ENCODE measurements around the gene PML. TPM values are rescaled to one million over a fixed set of nuclear protein-coding genes. Genes with fewer than 3 reads are reported as not detected.
"Not testable (repeated sequence)": the region's sequence is repeated elsewhere in the genome, so short reads cannot be mapped to it uniquely, and the experiment has no call there.

The PML gene
- total RNA-seq, 8 experiments from 2014 or later = 7.2 to 37.8 (median 12.6) TPM

GRCh38 chr15:74053517-74053916 is 59.0 kb downstream of the PML start:
- WGBS, 10 experiments = 88 to 100% (median 91%) methylated on average over 2 to 12 of the region's 15 CpGs; no CpG with 5 or more reads in 7 of the 10 experiments
- in situ Hi-C loops (cut with MboI; ENCODE audit: low pct_unique_long_range_greater_than_20kb in 2 of 9, low sequenced_read_pairs in 9 of 9, unreplicated experiment in 9 of 9) = loop anchor here in 2 of 9 experiments (10.0 kb wide), 1 partner anchor 271 kb away; no protein-coding TSS in a partner anchor
- ATAC-seq (replicated peaks in 6 of 8) = no peak
- Histone ChIP-seq H3K4me3 (no peak overlapping the region), H3K4me1 (replicated peaks in 1 of 2) (peaks cover 10 to 12% of the 10 kb centered on the region in 2 donors), H3K27ac (no peak overlapping the region)

- Histone ChIP-seq H3K4me1 (replicated peaks in 1 of 2) (peaks cover 8 to 12% of the 10 kb centered on the region in 2 donors), H3K4me3 (no peak overlapping the region), H3K27ac (no peak overlapping the region)
- ATAC-seq (replicated peaks in 6 of 8) = peak; percentile 78 to 98 (median 96)
- in situ Hi-C loops (cut with MboI; ENCODE audit: low pct_unique_long_range_greater_than_20kb in 2 of 9, low sequenced_read_pairs in 9 of 9, unreplicated experiment in 9 of 9) = loop anchor here in 2 of 9 experiments (10.0 kb wide), 1 partner anchor 271 kb away; no protein-coding TSS in a partner anchor
- 0 to 76% (median 35%) methylated on average over 1 to 6 of the region's 17 CpGs; no CpG with 5 or more reads in 3 of the 10 experiments for WGBS, 10 experiments
Measured at GRCh38 chr15:74053941-74054529, 59.5 kb downstream of the PML start.

- in situ Hi-C loops (cut with MboI; ENCODE audit: low pct_unique_long_range_greater_than_20kb in 2 of 9, low sequenced_read_pairs in 9 of 9, unreplicated experiment in 9 of 9) = loop anchor here in 2 of 9 experiments (10.0 kb wide), 1 partner anchor 269 kb away; no protein-coding TSS in a partner anchor
Measured at GRCh38 chr15:74055804-74056203, 61.3 kb downstream of the PML start.

GRCh38 chr15:74056330-74056729 is 61.8 kb downstream of the PML start:
- H3K27ac ChIP-seq; H3K4me3 ChIP-seq; ATAC-seq (replicated peaks in 6 of 8): not testable (repeated sequence)
- H3K4me1 ChIP-seq (replicated peaks in 1 of 2) = peaks cover 8 to 12% of the 10 kb centered on the region in 2 donors
- 86 to 100% (median 95%) methylated on average over 1 to 5 of the region's 5 CpGs; no CpG with 5 or more reads in 3 of the 10 experiments for WGBS, 10 experiments
- in situ Hi-C loops (cut with MboI; ENCODE audit: low pct_unique_long_range_greater_than_20kb in 2 of 9, low sequenced_read_pairs in 9 of 9, unreplicated experiment in 9 of 9) = loop anchor here in 2 of 9 experiments (10.0 kb wide), 1 partner anchor 268 kb away; no protein-coding TSS in a partner anchor

More at GRCh38 chr15:74055804-74056203, 61.3 kb downstream of the PML start:
- H3K27ac ChIP-seq = no peak overlapping the region
- H3K4me1 ChIP-seq (replicated peaks in 1 of 2) = peaks cover 8 to 12% of the 10 kb centered on the region in 2 donors
- ATAC-seq (replicated peaks in 6 of 8) = no peak
- H3K4me3 ChIP-seq = no peak overlapping the region
- WGBS, 10 experiments = 50 to 100% (median 89%) methylated on average over 1 to 2 of the region's 2 CpGs; no CpG with 5 or more reads in 1 of the 10 experiments

- not testable (repeated sequence) for H3K4me3 ChIP-seq; H3K27ac ChIP-seq; ATAC-seq (replicated peaks in 6 of 8); H3K4me1 ChIP-seq (replicated peaks in 1 of 2)
- in situ Hi-C loops (cut with MboI; ENCODE audit: low pct_unique_long_range_greater_than_20kb in 2 of 9, low sequenced_read_pairs in 9 of 9, unreplicated experiment in 9 of 9) = loop anchor here in 2 of 9 experiments (10.0 kb wide), 1 partner anchor 266 kb away; no protein-coding TSS in a partner anchor
- 0 to 100% (median 86%) methylated on average over 1 to 3 of the region's 6 CpGs; no CpG with 5 or more reads in 1 of the 10 experiments for WGBS, 10 experiments
Measured at GRCh38 chr15:74059050-74059833, 64.7 kb downstream of the PML start.

GRCh38 chr15:74060251-74060650 is 65.7 kb downstream of the PML start:
- H3K4me3 ChIP-seq = no peak overlapping the region
- 38 to 72% (median 60%) methylated on average over 1 to 4 of the region's 6 CpGs; no CpG with 5 or more reads in 5 of the 10 experiments for WGBS, 10 experiments
- in situ Hi-C loops (cut with MboI; ENCODE audit: low pct_unique_long_range_greater_than_20kb in 2 of 9, low sequenced_read_pairs in 9 of 9, unreplicated experiment in 9 of 9) = no loop called here
- no peaks in the 10 kb centered on the region for H3K4me1 ChIP-seq (replicated peaks in 1 of 2)
- no peak for ATAC-seq (replicated peaks in 6 of 8)
- H3K27ac ChIP-seq = no peak overlapping the region

- no peak overlapping the region for H3K4me3 ChIP-seq
- in situ Hi-C loops (cut with MboI; ENCODE audit: low pct_unique_long_range_greater_than_20kb in 2 of 9, low sequenced_read_pairs in 9 of 9, unreplicated experiment in 9 of 9) = no loop called here
- 0 to 80% (median 62%) methylated on average over 1 to 3 of the region's 6 CpGs; no CpG with 5 or more reads in 5 of the 10 experiments for WGBS, 10 experiments
- no peak for ATAC-seq (replicated peaks in 6 of 8)
- no peaks in the 10 kb centered on the region for H3K4me1 ChIP-seq (replicated peaks in 1 of 2)
- H3K27ac ChIP-seq = no peak overlapping the region
Measured at GRCh38 chr15:74062236-74062635, 67.7 kb downstream of the PML start.

- no peak for ATAC-seq (replicated peaks in 6 of 8)
- 60 to 100% (median 83%) methylated on average over 1 to 3 of the region's 7 CpGs; no CpG with 5 or more reads in 6 of the 10 experiments for WGBS, 10 experiments
- Histone ChIP-seq H3K4me1 (replicated peaks in 1 of 2) (no peaks in the 10 kb centered on the region), H3K27ac (no peak overlapping the region), H3K4me3 (no peak overlapping the region)
- in situ Hi-C loops (cut with MboI; ENCODE audit: low pct_unique_long_range_greater_than_20kb in 2 of 9, low sequenced_read_pairs in 9 of 9, unreplicated experiment in 9 of 9) = no loop called here
Measured at GRCh38 chr15:74062671-74063070, 68.2 kb downstream of the PML start.

- in situ Hi-C loops (cut with MboI; ENCODE audit: low pct_unique_long_range_greater_than_20kb in 2 of 9, low sequenced_read_pairs in 9 of 9, unreplicated experiment in 9 of 9); H3K27ac ChIP-seq; H3K4me1 ChIP-seq (replicated peaks in 1 of 2); ATAC-seq (replicated peaks in 6 of 8); H3K4me3 ChIP-seq: not testable (repeated sequence)
- WGBS, 10 experiments = no CpG with 5 or more reads among the region's 17 CpGs
Measured at GRCh38 chr15:74063425-74064146, 69.1 kb downstream of the PML start.

GRCh38 chr15:74064183-74064582 is 69.7 kb downstream of the PML start:
- H3K27ac ChIP-seq; in situ Hi-C loops (cut with MboI; ENCODE audit: low pct_unique_long_range_greater_than_20kb in 2 of 9, low sequenced_read_pairs in 9 of 9, unreplicated experiment in 9 of 9); H3K4me3 ChIP-seq; ATAC-seq (replicated peaks in 6 of 8); H3K4me1 ChIP-seq (replicated peaks in 1 of 2): not testable (repeated sequence)
- WGBS, 10 experiments = 100% methylated on average over 1 of the region's 3 CpGs; no CpG with 5 or more reads in 9 of the 10 experiments

GRCh38 chr15:74064822-74065221 is 70.3 kb downstream of the PML start:
- WGBS, 10 experiments = 20% methylated on average over 3 of the region's 8 CpGs; no CpG with 5 or more reads in 9 of the 10 experiments
- H3K4me1 ChIP-seq (replicated peaks in 1 of 2); ATAC-seq (replicated peaks in 6 of 8); in situ Hi-C loops (cut with MboI; ENCODE audit: low pct_unique_long_range_greater_than_20kb in 2 of 9, low sequenced_read_pairs in 9 of 9, unreplicated experiment in 9 of 9); H3K4me3 ChIP-seq; H3K27ac ChIP-seq: not testable (repeated sequence)

- H3K4me3 ChIP-seq; H3K4me1 ChIP-seq (replicated peaks in 1 of 2); H3K27ac ChIP-seq; in situ Hi-C loops (cut with MboI; ENCODE audit: low pct_unique_long_range_greater_than_20kb in 2 of 9, low sequenced_read_pairs in 9 of 9, unreplicated experiment in 9 of 9): not testable (repeated sequence)
- peak; percentile 82 to 99 (median 86) for ATAC-seq (replicated peaks in 6 of 8)
- no CpG with 5 or more reads among the region's 13 CpGs for WGBS, 10 experiments
Measured at GRCh38 chr15:74065684-74066411, 71.3 kb downstream of the PML start.

Measured in motor neuron (in vitro differentiated cells).